OCI-LY7 (cell line): ENCODE measurements around the gene MEGF8. TPM values are rescaled to one million over a fixed set of nuclear protein-coding genes. Genes with fewer than 3 reads are reported as not detected.

Experiments
- BruUV-seq: library from RNA; stranded (reverse); fragments of 400-500 nt; replicated peaks from 2 replicates; lab custom pipeline; 2021; lab: Mats Ljungman, UMichigan
- CTCF ChIA-PET: fragments of 300-600 bp; sonication (Branson Sonifier 250); formaldehyde crosslinking; loops from one replicate; lab custom pipeline; 2022; ENCODE audit warnings: antibody characterized with exemption; ENCODE audit not compliant: unreplicated experiment; lab: Charles Lee
- POLR2A ChIA-PET: fragments of 300-600 bp; sonication (Branson Sonifier 250); formaldehyde crosslinking; loops from one replicate; lab custom pipeline; 2022; ENCODE audit warnings: antibody characterized with exemption; lab: Charles Lee
- DNase-seq: peaks from one replicate; pipeline ENCODE4 v3.0.0-alpha.2; 2015; ENCODE audit warnings: low spot score
- H2AFZ ChIP-seq: fragments of 200-600 bp; sonication (generic), shearing (Covaris generic); 2 replicates; pipeline ENCODE4 v1.6.1; 2014; ENCODE audit warnings: mild to moderate bottlenecking, antibody characterized with exemption, low read length, moderate library complexity
- H3K27ac ChIP-seq: fragments of 200-600 bp; sonication (generic); 2 replicates; pipeline ENCODE4 v1.5.1; 2014; ENCODE audit warnings: mixed run types, low read depth, mild to moderate bottlenecking, moderate library complexity, low read length, inconsistent platforms; ENCODE audit not compliant: poor library complexity, severe bottlenecking
- H3K36me3 ChIP-seq: fragments of 200-600 bp; sonication (generic); 2 replicates; pipeline ENCODE4 v1.6.1; 2014; ENCODE audit warnings: mild to moderate bottlenecking, antibody characterized with exemption, low read length, moderate library complexity, mixed read lengths; ENCODE audit not compliant: insufficient read depth
- H3K4me1 ChIP-seq: fragments of 200-600 bp; sonication (generic); 2 replicates; pipeline ENCODE4 v1.5.1; 2014; ENCODE audit warnings: mild to moderate bottlenecking, low read length; ENCODE audit not compliant: insufficient read depth, poor library complexity, severe bottlenecking
- H3K4me2 ChIP-seq: fragments of 200-600 bp; sonication (generic); 2 replicates; pipeline ENCODE4 v1.6.1; 2014; ENCODE audit warnings: mild to moderate bottlenecking, low read length
- H3K4me3 ChIP-seq: fragments of 200-600 bp; sonication (generic); 2 replicates; pipeline ENCODE4 v1.5.1; 2014; ENCODE audit warnings: mild to moderate bottlenecking, low read depth, low read length; ENCODE audit not compliant: poor library complexity, severe bottlenecking
- H3K79me2 ChIP-seq: fragments of 200-600 bp; sonication (generic); 2 replicates; pipeline ENCODE4 v1.6.1; 2016; ENCODE audit warnings: low read depth, mild to moderate bottlenecking, low read length, moderate library complexity, mixed read lengths; ENCODE audit not compliant: insufficient read depth
- H3K9me2 ChIP-seq: fragments of 200-600 bp; sonication (generic); 2 replicates; pipeline ENCODE4 v1.6.1; 2016; ENCODE audit warnings: mild to moderate bottlenecking, low read length, mixed read lengths; ENCODE audit not compliant: insufficient read depth
- H3K9me3 ChIP-seq: fragments of 200-600 bp; sonication (generic); 2 replicates; pipeline ENCODE4 v1.6.1; 2014; ENCODE audit warnings: mild to moderate bottlenecking, mixed run types, low read length, mixed read lengths
- H4K20me1 ChIP-seq: fragments of 200-600 bp; sonication (generic); 2 replicates; pipeline ENCODE4 v1.6.1; 2014; ENCODE audit warnings: mild to moderate bottlenecking, antibody characterized with exemption, low read length, moderate library complexity, mixed read lengths; ENCODE audit not compliant: insufficient read depth
- CTCF ChIP-seq: fragments of 200-600 bp; sonication (generic); conservative IDR thresholded peaks from 2 replicates; pipeline ENCODE4 v1.5.1; 2014; ENCODE audit warnings: mild to moderate bottlenecking, antibody characterized with exemption, low read length, moderate library complexity, mixed read lengths
- EZH2phosphoT487 ChIP-seq: fragments of 200-600 bp; sonication (generic); IDR thresholded peaks from 2 replicates; pipeline ENCODE4 v1.6.1; 2018; ENCODE audit warnings: low read depth, borderline replicate concordance, mild to moderate bottlenecking, mixed run types, antibody characterized with exemption, low read length, moderate library complexity, mixed read lengths
- intact Hi-C: fragments of 100-400 bp; cut with micrococcal nuclease; formaldehyde crosslinking; loops from one replicate; pipeline ENCODE4 v1.10.0; 2022; ENCODE audit not compliant: unreplicated experiment
- total RNA-seq, 2 experiments: library from RNA; depleted of rRNA in 1 of 2; stranded (reverse); fragments of >200 nt in 1 of 2; shearing (Covaris generic) in 1 of 2; gene quantifications; 2 replicates each; pipeline ENCODE4 v1.2.3, GENCODE V29; 2014 to 2022

The MEGF8 gene
- total RNA-seq, 2 experiments from 2014 or later = 10.5 to 14.7 TPM

DNA sequence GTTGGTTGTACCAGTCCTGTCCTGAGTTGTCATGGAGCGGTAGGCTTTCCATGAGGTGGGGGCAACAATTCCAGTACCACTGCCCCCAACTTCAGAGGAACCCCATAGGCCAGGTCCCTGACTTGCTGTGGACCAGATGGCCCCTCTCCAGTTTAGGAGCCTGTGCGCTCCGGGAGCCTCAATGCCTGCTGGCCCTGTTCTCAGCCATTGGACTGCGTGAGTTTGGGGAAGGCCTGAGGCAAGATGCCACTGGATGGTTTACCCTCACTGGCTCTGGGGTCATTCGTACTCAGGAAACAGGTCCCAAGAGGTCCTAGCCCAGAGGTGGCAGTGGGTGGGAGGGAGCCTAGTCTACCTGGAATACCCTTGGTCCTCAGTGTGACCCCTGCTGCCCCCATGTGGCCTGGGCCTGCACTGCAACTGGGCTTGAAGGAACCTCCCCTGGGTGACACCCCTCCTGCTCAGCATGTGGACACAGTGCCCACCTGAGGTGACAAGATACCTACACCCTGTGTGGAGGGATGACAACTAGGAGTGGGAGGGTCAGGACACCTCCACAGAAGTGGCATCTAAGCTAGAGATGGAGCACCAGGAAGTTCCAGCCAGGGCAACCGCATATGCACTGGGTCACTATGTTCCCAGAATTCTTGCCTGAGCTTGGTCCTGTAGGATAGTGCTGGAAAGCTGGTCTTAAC lies 29.5 kb upstream of the MEGF8 start:
- CTCF ChIA-PET = interaction anchor here (0.5 to 0.6 kb wide), 2 partner anchors 164 to 261 kb away, joined by 4 read pairs; partner anchors contain the start of gene POU2F2
- no peaks in the 10 kb centered on the region for H4K20me1 ChIP-seq
- no peak overlapping the region for H3K27ac ChIP-seq
- no peaks in the 10 kb centered on the region for H3K9me2 ChIP-seq
- peaks cover 60% of the 10 kb centered on the region for H3K36me3 ChIP-seq
- no peak overlapping the region for H2AFZ ChIP-seq
- POLR2A ChIA-PET = interaction anchor here (0.7 kb wide), 1 partner anchor 53 kb away, joined by 3 read pairs; no protein-coding TSS in a partner anchor
- H3K9me3 ChIP-seq = no peaks in the 10 kb centered on the region
- BruUV-seq = no TSS peak
- no peak overlapping the region for H3K4me3 ChIP-seq
- no peaks in the 10 kb centered on the region for H3K4me1 ChIP-seq
- no peak overlapping the region for H3K4me2 ChIP-seq
- no peaks in the 10 kb centered on the region for H3K79me2 ChIP-seq
- no peak for TF ChIP-seq EZH2phosphoT487
- peak; percentile 92 for TF ChIP-seq CTCF
- intact Hi-C loops = loop anchor here (5.0 kb wide), 1 partner anchor 164 kb away; the partner anchor contains the start of gene POU2F2
- DNase-seq = peak; percentile 81

- intact Hi-C loops = loop anchor here (5.0 kb wide), 1 partner anchor 165 kb away; the partner anchor contains the start of gene POU2F2
- Histone ChIP-seq H3K36me3 (peaks cover 49% of the 10 kb centered on the region), H3K9me2 (no peaks in the 10 kb centered on the region), H3K4me2 (no peak overlapping the region), H2AFZ (no peak overlapping the region), H3K9me3 (no peaks in the 10 kb centered on the region), H3K4me3 (no peak overlapping the region), H3K27ac (no peak overlapping the region), H4K20me1 (no peaks in the 10 kb centered on the region), H3K79me2 (peaks cover 4% of the 10 kb centered on the region; the same call in 1 of the 2 replicates), H3K4me1 (peaks cover 8% of the 10 kb centered on the region)
- CTCF ChIA-PET = no interaction called here
- no peak for TF ChIP-seq CTCF
- no peak for TF ChIP-seq EZH2phosphoT487
- no TSS peak for BruUV-seq
- DNase-seq = no peak
- POLR2A ChIA-PET = no interaction called here
Observed at GRCh38 chr19:42297039-42297438, 28.4 kb upstream of the MEGF8 start.
